ENCODE results near the gene FAM133A. TPM values are rescaled to one million over a fixed set of nuclear protein-coding genes. Genes with fewer than 3 reads are reported as not detected.

FAM133A gene
- polyA plus RNA-seq (2012; ENCODE audit: low read depth, missing spikeins), result not detected

DNA sequence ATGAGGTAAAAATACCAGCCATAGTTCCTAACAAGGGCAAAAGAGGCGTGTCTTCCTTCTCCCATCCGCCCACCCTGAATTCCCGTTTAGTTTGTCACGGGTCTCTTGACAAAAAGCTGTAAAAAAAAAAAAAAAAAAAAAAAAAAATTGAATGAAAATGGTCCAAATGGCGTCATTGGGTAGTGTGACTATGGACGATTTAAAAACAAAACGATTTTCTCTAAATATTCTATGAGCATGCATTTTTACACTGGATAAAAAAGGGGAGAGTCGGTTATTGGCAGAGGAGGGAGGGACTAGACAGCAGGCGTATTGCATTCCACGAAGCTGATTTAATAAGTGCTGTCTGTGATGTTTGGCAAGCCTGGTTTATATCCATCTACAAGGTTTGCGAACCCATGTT is at the start of gene FAM133A:
Gene FAM133A (plus strand): TSS at position 338 of the 403 bp plus-strand sequence. CDS start 35,214 bp downstream, outside the sequence.
- FAIRE-seq, result no peak
- no peak for DNase-seq (ENCODE audit: insufficient read length, low spot score)
- no peak for TF ChIP-seq PAX5 (IDR thresholded peaks at IDR 0.05; ENCODE audit: insufficient read depth, low read length, severe bottlenecking)
- TF ChIP-seq POLR2AphosphoS5 (IDR thresholded peaks at IDR 0.05; ENCODE audit: low read depth, low read length), result no peak
- TF ChIP-seq SPI1 (IDR thresholded peaks at IDR 0.05; ENCODE audit: low read depth, low read length), result no peak
- TF ChIP-seq TAF1 (IDR thresholded peaks at IDR 0.05; ENCODE audit: low read depth, low read length), result no peak
- no peak for TF ChIP-seq POLR2A (IDR thresholded peaks at IDR 0.05; ENCODE audit: low read depth, low read length)
- no peak for TF ChIP-seq POU2F2 (IDR thresholded peaks at IDR 0.05; ENCODE audit: low read depth, low read length)

DNA sequence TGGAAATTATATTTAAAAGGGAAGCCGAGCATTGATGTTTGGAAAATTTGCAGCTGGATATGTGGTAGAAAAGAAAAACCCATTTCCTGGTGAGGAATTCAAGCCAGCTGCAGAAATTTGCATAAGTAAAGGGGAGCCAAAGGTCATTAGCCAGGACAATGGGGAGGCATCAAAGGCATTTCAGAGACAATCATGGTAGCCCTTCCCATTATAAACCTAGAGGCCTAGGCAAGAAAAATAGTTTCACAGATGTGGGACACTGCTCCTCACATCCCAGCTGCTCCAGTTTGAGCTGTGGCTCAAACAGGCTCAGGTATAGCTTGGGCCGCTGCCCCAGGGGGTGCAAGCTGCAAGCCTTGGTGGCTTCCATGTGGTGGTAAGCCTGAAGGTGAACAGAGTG is 36.4 kb upstream of the FAM133A start:
- TF ChIP-seq SPI1 (IDR thresholded peaks at IDR 0.05; ENCODE audit: low read depth, low read length) (no peak), PAX5 (IDR thresholded peaks at IDR 0.05; ENCODE audit: insufficient read depth, low read length, severe bottlenecking) (no peak), POU2F2 (IDR thresholded peaks at IDR 0.05; ENCODE audit: low read depth, low read length) (no peak), TAF1 (IDR thresholded peaks at IDR 0.05; ENCODE audit: low read depth, low read length) (no peak), POLR2A (IDR thresholded peaks at IDR 0.05; ENCODE audit: low read depth, low read length) (no peak), POLR2AphosphoS5 (IDR thresholded peaks at IDR 0.05; ENCODE audit: low read depth, low read length) (no peak)
- FAIRE-seq (no peak), DNase-seq (ENCODE audit: insufficient read length, low spot score) (no peak)

DNA sequence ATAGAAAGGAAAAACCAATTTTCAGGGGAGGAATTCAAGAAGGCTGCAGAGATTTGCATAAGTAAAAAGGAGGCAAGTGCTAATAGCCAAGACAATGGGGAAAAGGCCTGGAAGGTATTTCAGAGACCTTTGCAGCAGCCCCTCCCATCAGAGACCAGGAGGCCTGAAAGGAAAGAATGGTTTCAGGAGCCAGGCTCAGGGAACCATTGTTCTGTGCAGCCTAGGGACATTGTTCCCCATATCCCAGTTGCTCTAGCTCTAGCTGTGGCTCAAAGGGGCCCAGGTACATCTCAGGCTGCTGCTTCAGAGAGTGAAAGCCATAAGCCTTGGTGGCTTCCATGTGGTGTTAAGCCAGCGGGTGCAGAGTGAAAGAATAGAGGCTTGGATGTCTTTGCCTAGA is 24.6 kb upstream of the FAM133A start:
- FAIRE-seq (no peak), DNase-seq (ENCODE audit: insufficient read length, low spot score) (no peak)
- TF ChIP-seq POLR2AphosphoS5 (IDR thresholded peaks at IDR 0.05; ENCODE audit: low read depth, low read length) (no peak), TAF1 (IDR thresholded peaks at IDR 0.05; ENCODE audit: low read depth, low read length) (no peak), POU2F2 (IDR thresholded peaks at IDR 0.05; ENCODE audit: low read depth, low read length) (no peak), PAX5 (IDR thresholded peaks at IDR 0.05; ENCODE audit: insufficient read depth, low read length, severe bottlenecking) (no peak), POLR2A (IDR thresholded peaks at IDR 0.05; ENCODE audit: low read depth, low read length) (no peak), SPI1 (IDR thresholded peaks at IDR 0.05; ENCODE audit: low read depth, low read length) (no peak)

DNA sequence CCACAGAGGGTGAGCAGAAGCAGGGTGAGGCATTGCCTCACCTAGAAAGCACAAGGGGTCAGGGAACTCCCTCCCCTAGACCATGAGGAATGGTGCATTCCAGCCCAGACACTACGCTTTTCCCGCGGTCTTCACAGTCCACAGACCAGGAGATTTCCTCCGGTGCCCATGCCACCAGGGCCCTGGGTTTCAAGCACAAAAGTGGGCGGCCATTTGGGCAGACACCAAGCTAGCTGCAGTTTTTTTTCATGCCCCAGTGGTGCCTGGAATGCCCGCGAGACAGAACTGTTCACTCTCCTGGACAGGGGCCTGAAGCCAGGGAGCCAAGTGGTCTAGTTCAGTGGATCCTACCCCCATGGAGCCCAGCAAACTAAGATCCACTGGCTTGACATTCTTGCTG is 13.4 kb upstream of the FAM133A start:
- TF ChIP-seq POLR2A (IDR thresholded peaks at IDR 0.05; ENCODE audit: low read depth, low read length) (no peak), POU2F2 (IDR thresholded peaks at IDR 0.05; ENCODE audit: low read depth, low read length) (no peak), PAX5 (IDR thresholded peaks at IDR 0.05; ENCODE audit: insufficient read depth, low read length, severe bottlenecking) (no peak), POLR2AphosphoS5 (IDR thresholded peaks at IDR 0.05; ENCODE audit: low read depth, low read length) (no peak), SPI1 (IDR thresholded peaks at IDR 0.05; ENCODE audit: low read depth, low read length) (no peak), TAF1 (IDR thresholded peaks at IDR 0.05; ENCODE audit: low read depth, low read length) (no peak)
- FAIRE-seq, result no peak
- no peak for DNase-seq (ENCODE audit: insufficient read length, low spot score)

DNA sequence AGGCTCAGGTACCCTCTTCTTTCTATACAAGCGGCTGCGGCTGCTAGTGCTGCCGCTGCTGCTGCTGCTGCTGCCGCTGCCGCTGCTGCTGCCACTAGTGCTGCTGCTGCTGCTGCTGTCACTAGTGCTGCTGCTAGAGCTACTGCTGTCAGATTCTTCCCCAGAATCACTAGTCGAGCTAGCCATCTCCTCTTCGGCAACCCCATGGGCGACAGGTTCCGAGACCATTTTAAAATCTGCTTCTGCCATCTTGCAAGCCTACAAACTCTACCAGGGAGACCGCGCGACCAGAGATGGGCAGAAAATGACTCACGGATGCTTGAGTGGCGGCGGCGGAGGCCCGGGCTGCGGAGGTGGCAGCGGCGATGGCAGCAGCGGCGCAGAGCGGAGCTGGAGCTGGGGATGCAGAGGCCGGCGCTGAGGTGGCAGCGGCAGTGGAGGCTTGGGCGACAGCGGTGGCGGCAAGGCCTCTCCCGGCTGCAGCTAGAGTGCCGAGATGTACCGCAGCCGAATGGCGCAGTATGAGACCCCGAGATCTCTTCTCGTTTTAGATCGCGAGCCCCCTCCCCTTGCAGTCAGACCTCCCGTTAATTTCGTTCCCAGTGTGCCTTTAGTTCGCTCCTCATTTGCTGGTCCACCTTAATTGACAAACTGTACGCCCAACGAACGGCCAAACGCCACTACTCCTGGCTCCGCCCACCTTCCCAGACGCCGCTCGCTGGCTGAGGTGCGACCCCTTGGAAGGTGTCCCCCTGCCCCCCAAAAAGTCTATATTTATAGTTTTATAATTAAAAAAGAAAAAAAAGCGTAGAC is 744 bp upstream of the FAM133A start, which contains the start of gene NAP1L3:
Gene NAP1L3 (minus strand): TSS at position 523 of the 813 bp plus-strand sequence. CDS start 274 bp downstream, at position 249.
- DNase-seq (ENCODE audit: insufficient read length, low spot score), result peak; percentile 1
- TF ChIP-seq TAF1 (IDR thresholded peaks at IDR 0.05; ENCODE audit: low read depth, low read length), result no peak
- TF ChIP-seq POLR2AphosphoS5 (IDR thresholded peaks at IDR 0.05; ENCODE audit: low read depth, low read length), result no peak
- TF ChIP-seq POLR2A (IDR thresholded peaks at IDR 0.05; ENCODE audit: low read depth, low read length), result no peak
- TF ChIP-seq POU2F2 (IDR thresholded peaks at IDR 0.05; ENCODE audit: low read depth, low read length), result no peak
- no peak for TF ChIP-seq SPI1 (IDR thresholded peaks at IDR 0.05; ENCODE audit: low read depth, low read length)
- peak; percentile 56 for FAIRE-seq

DNA sequence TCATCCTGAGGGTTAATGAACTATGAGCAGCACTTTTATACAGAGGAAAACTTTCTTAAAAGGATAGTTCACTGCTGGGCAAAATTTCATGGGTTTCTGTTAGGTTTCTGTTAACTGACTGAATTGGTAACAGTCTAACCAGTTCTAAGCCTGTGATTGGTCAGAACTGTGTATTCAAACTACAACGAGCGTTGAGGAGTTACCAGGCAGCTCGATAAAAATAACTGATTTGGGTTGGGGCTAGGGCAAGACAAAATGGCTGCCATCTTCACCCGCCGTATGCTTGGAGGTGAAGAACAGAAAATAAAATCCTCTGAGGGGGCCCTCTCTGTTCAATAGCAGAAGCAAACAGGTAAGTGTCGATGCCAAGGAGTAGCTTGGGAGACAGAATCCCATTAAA is 22.0 kb downstream of the FAM133A start:
- FAIRE-seq (no peak), DNase-seq (ENCODE audit: insufficient read length, low spot score) (no peak)
- TF ChIP-seq PAX5 (IDR thresholded peaks at IDR 0.05; ENCODE audit: insufficient read depth, low read length, severe bottlenecking) (no peak), TAF1 (IDR thresholded peaks at IDR 0.05; ENCODE audit: low read depth, low read length) (no peak), POLR2AphosphoS5 (IDR thresholded peaks at IDR 0.05; ENCODE audit: low read depth, low read length) (no peak), SPI1 (IDR thresholded peaks at IDR 0.05; ENCODE audit: low read depth, low read length) (no peak), POLR2A (IDR thresholded peaks at IDR 0.05; ENCODE audit: low read depth, low read length) (no peak), POU2F2 (IDR thresholded peaks at IDR 0.05; ENCODE audit: low read depth, low read length) (no peak)

DNA sequence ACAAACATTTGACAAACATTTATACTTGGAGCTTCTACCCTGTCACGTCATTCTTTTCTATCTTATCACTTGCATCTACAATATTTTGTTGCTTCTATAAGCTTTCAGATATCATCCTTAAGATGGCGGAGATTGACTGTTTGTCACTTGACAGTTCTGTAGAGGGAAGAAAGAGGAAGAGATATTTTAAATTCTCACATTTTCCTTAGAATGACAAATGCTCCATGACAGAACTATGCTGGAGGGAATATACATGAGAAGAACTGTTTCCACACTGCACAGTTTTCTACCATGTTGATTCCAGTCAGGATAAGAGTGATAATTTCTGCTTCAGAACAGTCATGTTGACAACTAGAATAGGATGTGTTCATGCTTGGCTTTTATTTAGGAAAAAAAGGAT is 29.7 kb downstream of the FAM133A start:
- no peak for TF ChIP-seq POLR2AphosphoS5 (IDR thresholded peaks at IDR 0.05; ENCODE audit: low read depth, low read length)
- no peak for TF ChIP-seq POLR2A (IDR thresholded peaks at IDR 0.05; ENCODE audit: low read depth, low read length)
- DNase-seq (ENCODE audit: insufficient read length, low spot score) (no peak), FAIRE-seq (no peak)

DNA sequence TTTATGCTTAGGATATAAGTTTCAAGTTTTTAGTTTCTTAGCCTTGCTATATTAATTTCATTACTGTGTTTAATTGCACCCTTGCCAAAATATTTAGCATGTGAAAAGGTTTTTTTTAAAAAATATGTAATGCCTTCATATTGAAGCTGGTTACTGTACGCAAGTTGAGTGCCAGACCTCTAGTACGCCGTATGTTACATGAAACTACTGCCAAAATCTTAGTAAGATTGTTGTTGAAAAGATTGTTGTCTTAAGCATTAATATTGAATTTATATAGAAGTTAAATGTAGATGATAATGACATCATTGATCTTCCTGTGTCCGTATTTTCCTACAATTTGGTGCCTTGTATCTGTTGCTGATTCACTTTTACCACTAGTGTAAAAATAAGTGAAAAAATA is 37.1 kb downstream of the FAM133A start:
- TF ChIP-seq SPI1 (IDR thresholded peaks at IDR 0.05; ENCODE audit: low read depth, low read length), result no peak
- TF ChIP-seq POLR2A (IDR thresholded peaks at IDR 0.05; ENCODE audit: low read depth, low read length), result no peak
- TF ChIP-seq TAF1 (IDR thresholded peaks at IDR 0.05; ENCODE audit: low read depth, low read length), result no peak
- TF ChIP-seq PAX5 (IDR thresholded peaks at IDR 0.05; ENCODE audit: insufficient read depth, low read length, severe bottlenecking), result no peak
- no peak for TF ChIP-seq POU2F2 (IDR thresholded peaks at IDR 0.05; ENCODE audit: low read depth, low read length)
- no peak for TF ChIP-seq POLR2AphosphoS5 (IDR thresholded peaks at IDR 0.05; ENCODE audit: low read depth, low read length)
- no peak for FAIRE-seq

DNA sequence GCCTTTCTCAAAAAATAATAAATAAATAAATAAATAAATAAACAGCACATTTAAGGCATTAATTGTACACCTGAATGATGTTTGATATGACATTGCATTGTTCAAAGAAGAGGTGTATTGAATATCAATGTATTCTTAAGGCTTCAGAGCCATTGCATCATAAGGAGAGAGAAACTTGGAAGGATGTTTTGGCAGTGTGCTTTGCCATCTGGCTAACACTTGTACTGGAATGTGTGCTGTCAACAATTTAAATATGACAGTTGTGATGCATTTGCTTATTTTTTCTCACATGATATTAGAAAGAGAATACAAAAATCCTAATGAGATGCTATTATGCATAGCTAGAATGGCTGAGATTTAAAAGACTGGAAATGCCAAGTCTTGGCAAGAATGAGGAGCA is 67.8 kb downstream of the FAM133A start:
- DNase-seq (ENCODE audit: insufficient read length, low spot score), result no peak
- no peak for FAIRE-seq
- no peak for TF ChIP-seq TAF1 (IDR thresholded peaks at IDR 0.05; ENCODE audit: low read depth, low read length)
- no peak for TF ChIP-seq SPI1 (IDR thresholded peaks at IDR 0.05; ENCODE audit: low read depth, low read length)
- TF ChIP-seq PAX5 (IDR thresholded peaks at IDR 0.05; ENCODE audit: insufficient read depth, low read length, severe bottlenecking), result no peak
- no peak for TF ChIP-seq POU2F2 (IDR thresholded peaks at IDR 0.05; ENCODE audit: low read depth, low read length)
- no peak for TF ChIP-seq POLR2AphosphoS5 (IDR thresholded peaks at IDR 0.05; ENCODE audit: low read depth, low read length)
- no peak for TF ChIP-seq POLR2A (IDR thresholded peaks at IDR 0.05; ENCODE audit: low read depth, low read length)

More for the DNA sequence above, 37.1 kb downstream of the FAM133A start:
- DNase-seq (ENCODE audit: insufficient read length, low spot score), result no peak
